ENCODE data around the gene DMXL2.

GRCh38 chr15:51617886-51618285 is 4.7 kb downstream of the DMXL2 start:
- no peak for TF ChIP-seq LARP7 (IDR thresholded peaks at IDR 0.05)
- TF ChIP-seq RHOXF2B (CRISPR knock-in tag; conservative IDR thresholded peaks at IDR 0.05): no peak
- no peak for TF ChIP-seq EP300 (IDR thresholded peaks at IDR 0.05; ENCODE audit: low read length)
- no peak for TF ChIP-seq CTCF (IDR thresholded peaks at IDR 0.05 in 2 of 3, conservative IDR thresholded peaks at IDR 0.05 in 1 of 3; ENCODE audit: insufficient read depth in 2 of 3, low read depth in 1 of 3, low read length in 3 of 3)
- TF ChIP-seq PATZ1 (CRISPR knock-in tag; IDR thresholded peaks at IDR 0.05; ENCODE audit: borderline replicate concordance): no peak
- TF ChIP-seq HDAC6 (IDR thresholded peaks at IDR 0.05; ENCODE audit: low read depth, low read length): no peak
- TF ChIP-seq ZNF274 (IDR thresholded peaks at IDR 0.05; ENCODE audit: borderline replicate concordance, low read depth, low read length): no peak
